22Rv1 (cell line): ENCODE data around the gene ENO1.

Source experiments
- ZFX ChIP-seq: fragments of 450-650 bp; IDR thresholded peaks from 2 replicates; pipeline ENCODE4 v1.6.1; 2017; ENCODE audit warnings: antibody characterized with exemption, borderline replicate concordance
- TF ChIP-seq, protein P1 (sequence below): fragments of 450-650 bp; IDR thresholded peaks from 2 replicates; pipeline ENCODE4 v1.5.1; 2017; ENCODE audit warnings: mild to moderate bottlenecking

DNA sequence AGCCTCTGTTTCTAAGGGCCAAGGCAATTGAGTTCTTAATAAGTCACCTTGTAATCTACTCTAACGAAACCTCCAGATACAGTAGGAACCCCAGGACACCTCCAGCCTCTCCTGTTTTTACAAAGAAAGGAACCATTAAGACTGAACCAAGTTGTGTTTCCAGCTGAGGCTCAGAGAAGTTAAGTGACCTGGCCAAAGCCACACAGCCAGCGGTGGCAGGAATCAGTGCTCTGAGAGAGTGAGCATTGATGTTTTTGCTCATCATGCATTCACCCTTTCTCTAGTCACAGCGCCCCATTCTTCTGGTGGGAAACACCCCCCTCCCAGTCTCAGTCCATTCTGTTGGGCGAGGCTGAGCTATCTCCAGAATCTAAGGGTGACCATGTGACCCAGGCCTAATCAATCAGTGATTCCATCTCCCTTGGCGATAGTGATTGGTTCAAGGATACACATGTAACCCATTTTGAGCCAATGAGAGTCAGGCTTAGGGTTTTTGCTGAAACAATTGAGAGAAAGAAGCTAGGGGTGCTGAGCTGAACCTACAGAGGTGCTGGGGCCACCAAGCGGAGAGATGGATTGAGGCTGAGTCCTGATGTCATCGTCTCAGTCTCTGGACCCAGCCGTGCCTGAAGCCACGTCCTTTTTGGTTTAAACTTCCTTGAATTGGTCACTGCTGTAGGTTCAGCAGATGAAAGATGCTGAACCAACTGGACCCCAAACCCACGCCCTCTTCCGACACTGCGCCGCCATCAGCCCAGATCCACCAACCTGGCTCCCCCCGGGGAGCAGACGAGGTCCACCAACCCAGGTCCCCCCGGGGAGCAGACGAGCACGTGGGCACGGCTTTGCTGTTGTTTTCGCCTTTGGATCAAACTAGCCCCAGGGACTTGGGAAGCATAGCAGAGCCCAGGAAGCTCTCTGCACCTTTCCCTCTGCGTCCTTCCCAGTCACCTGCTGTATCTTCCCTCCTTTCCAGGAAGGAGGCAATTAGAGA, 33.1 kb downstream of the ENO1 start:
- TF ChIP-seq, protein P1, sequence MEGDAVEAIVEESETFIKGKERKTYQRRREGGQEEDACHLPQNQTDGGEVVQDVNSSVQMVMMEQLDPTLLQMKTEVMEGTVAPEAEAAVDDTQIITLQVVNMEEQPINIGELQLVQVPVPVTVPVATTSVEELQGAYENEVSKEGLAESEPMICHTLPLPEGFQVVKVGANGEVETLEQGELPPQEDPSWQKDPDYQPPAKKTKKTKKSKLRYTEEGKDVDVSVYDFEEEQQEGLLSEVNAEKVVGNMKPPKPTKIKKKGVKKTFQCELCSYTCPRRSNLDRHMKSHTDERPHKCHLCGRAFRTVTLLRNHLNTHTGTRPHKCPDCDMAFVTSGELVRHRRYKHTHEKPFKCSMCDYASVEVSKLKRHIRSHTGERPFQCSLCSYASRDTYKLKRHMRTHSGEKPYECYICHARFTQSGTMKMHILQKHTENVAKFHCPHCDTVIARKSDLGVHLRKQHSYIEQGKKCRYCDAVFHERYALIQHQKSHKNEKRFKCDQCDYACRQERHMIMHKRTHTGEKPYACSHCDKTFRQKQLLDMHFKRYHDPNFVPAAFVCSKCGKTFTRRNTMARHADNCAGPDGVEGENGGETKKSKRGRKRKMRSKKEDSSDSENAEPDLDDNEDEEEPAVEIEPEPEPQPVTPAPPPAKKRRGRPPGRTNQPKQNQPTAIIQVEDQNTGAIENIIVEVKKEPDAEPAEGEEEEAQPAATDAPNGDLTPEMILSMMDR: no peak
- no peak for TF ChIP-seq ZFX
